ENCODE data around the gene PHF13.

GRCh38 chr1:6584126-6585080 is 29.1 kb upstream of the PHF13 start:
- TF ChIP-seq CTCF (IDR thresholded peaks at IDR 0.05) (no peak), POLR2A (IDR thresholded peaks at IDR 0.05) (no peak), EP300 (IDR thresholded peaks at IDR 0.05) (no peak)
